Stimulated activated CD4-positive, alpha-beta T cell treated with anti-CD3 and anti-CD28 coated beads, Interleukin-4, amount 100 ng/mL, for 48 hours (primary cell): ENCODE results near the gene ZNF304.

ENCODE experiments used
- DNase-seq, 2 donors: peaks; one replicate each; pipeline ENCODE4 v3.0.0-alpha.2; 2020; ENCODE audit warnings: low read depth in 2 of 2

ZNF304 gene

GRCh38 chr19:57350877-57351805 is at the start of gene ZNF304:
ZNF304 (plus strand) TSS chr19:57351271; CDS start chr19:57351665, 394 bp downstream.
- peak; percentile 64 to 80 for DNase-seq

- DNase-seq, result no peak
These were observed 49.0 kb upstream of the ZNF304 start for GRCh38 chr19:57302020-57302465.

GRCh38 chr19:57302727-57303401 is 48.2 kb upstream of the ZNF304 start:
- DNase-seq, result no peak

GRCh38 chr19:57305056-57305455 is 46.0 kb upstream of the ZNF304 start:
- DNase-seq, result no peak

GRCh38 chr19:57308514-57308913 is 42.6 kb upstream of the ZNF304 start:
- no peak for DNase-seq

GRCh38 chr19:57310792-57311191 is 40.3 kb upstream of the ZNF304 start:
- no peak for DNase-seq

GRCh38 chr19:57314146-57314545 is 36.9 kb upstream of the ZNF304 start:
- DNase-seq, result no peak

- no peak for DNase-seq
These were observed 33.6 kb upstream of the ZNF304 start for GRCh38 chr19:57317503-57317902.

GRCh38 chr19:57319869-57320179 is 31.2 kb upstream of the ZNF304 start:
- no peak for DNase-seq

- peak; percentile 90 for DNase-seq
These were observed 30.6 kb upstream of the ZNF304 start, which contains the start of gene ZNF543 for GRCh38 chr19:57320180-57321084. ZNF543 (plus strand) TSS chr19:57320472; CDS start chr19:57320854, 382 bp downstream.

- DNase-seq, result no peak
These were observed 30.0 kb upstream of the ZNF304 start for GRCh38 chr19:57321116-57321515.

GRCh38 chr19:57321751-57322150 is 29.3 kb upstream of the ZNF304 start:
- no peak for DNase-seq

GRCh38 chr19:57324992-57325391 is 26.1 kb upstream of the ZNF304 start:
- DNase-seq, result no peak

GRCh38 chr19:57327993-57328392 is 23.1 kb upstream of the ZNF304 start:
- DNase-seq, result no peak

GRCh38 chr19:57334191-57334590 is 16.9 kb upstream of the ZNF304 start:
- DNase-seq, result no peak

GRCh38 chr19:57338877-57339276 is 12.2 kb upstream of the ZNF304 start:
- no peak for DNase-seq

- DNase-seq, result no peak
These were observed 8.5 kb upstream of the ZNF304 start for GRCh38 chr19:57342582-57342981.

GRCh38 chr19:57348136-57348535 is 2.9 kb upstream of the ZNF304 start:
- no peak for DNase-seq

GRCh38 chr19:57351867-57352266 is 796 bp downstream of the ZNF304 start:
- DNase-seq, result no peak

GRCh38 chr19:57355916-57356315 is 4.8 kb downstream of the ZNF304 start:
- no peak for DNase-seq

GRCh38 chr19:57357406-57357805 is 6.3 kb downstream of the ZNF304 start:
- DNase-seq, result no peak

- DNase-seq, result no peak
These were observed 8.2 kb downstream of the ZNF304 start for GRCh38 chr19:57359300-57359699.
